IPS-11a (cell line): ENCODE data around the gene LEAP2.
"Not testable (repeated sequence)": the region's sequence is repeated elsewhere in the genome, so short reads cannot be mapped to it uniquely, and the experiment has no call there.

Experiments used
- H3K4me3 ChIP-seq: one replicate; pipeline ENCODE4 v1.5.1; 2013; ENCODE audit warnings: low read depth, low read length, control low read depth

Gene LEAP2

GRCh38 chr5:132840313-132840712, 33.2 kb upstream of the LEAP2 start:
- no peak overlapping the region for H3K4me3 ChIP-seq

GRCh38 chr5:132840896-132841295, 32.6 kb upstream of the LEAP2 start:
- H3K4me3 ChIP-seq: no peak overlapping the region

- H3K4me3 ChIP-seq: no peak overlapping the region
Measured at GRCh38 chr5:132841305-132841704, 32.2 kb upstream of the LEAP2 start.

- no peak overlapping the region for H3K4me3 ChIP-seq
Measured at GRCh38 chr5:132848270-132848669, 25.2 kb upstream of the LEAP2 start.

GRCh38 chr5:132849347-132849746, 24.1 kb upstream of the LEAP2 start:
- H3K4me3 ChIP-seq: no peak overlapping the region

GRCh38 chr5:132850066-132850465, 23.4 kb upstream of the LEAP2 start:
- no peak overlapping the region for H3K4me3 ChIP-seq

- H3K4me3 ChIP-seq: no peak overlapping the region
Measured at GRCh38 chr5:132853323-132853722, 20.1 kb upstream of the LEAP2 start.

DNA sequence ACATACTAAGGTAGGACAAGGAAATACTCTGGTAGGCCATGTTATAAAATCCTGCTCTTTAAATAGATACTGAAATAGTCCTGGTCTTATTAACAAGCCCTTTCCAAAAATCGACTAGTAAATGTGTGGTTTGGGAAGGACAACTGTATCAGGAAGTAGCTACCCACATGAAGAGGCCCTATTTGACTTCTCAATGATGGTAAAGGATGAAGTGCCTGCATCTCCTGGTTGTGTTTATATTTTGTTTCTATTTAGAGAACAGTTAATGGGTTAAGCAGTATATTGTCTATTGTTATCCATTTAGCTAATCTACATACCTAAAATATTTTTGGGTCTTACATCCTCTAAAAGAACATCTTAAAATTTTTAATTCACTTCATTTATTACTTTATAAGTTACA, 19.7 kb upstream of the LEAP2 start:
- H3K4me3 ChIP-seq: no peak overlapping the region

- no peak overlapping the region for H3K4me3 ChIP-seq
Measured at GRCh38 chr5:132854301-132854700, 19.2 kb upstream of the LEAP2 start.

- H3K4me3 ChIP-seq: not testable (repeated sequence)
Measured at GRCh38 chr5:132854992-132855391, 18.5 kb upstream of the LEAP2 start.

DNA sequence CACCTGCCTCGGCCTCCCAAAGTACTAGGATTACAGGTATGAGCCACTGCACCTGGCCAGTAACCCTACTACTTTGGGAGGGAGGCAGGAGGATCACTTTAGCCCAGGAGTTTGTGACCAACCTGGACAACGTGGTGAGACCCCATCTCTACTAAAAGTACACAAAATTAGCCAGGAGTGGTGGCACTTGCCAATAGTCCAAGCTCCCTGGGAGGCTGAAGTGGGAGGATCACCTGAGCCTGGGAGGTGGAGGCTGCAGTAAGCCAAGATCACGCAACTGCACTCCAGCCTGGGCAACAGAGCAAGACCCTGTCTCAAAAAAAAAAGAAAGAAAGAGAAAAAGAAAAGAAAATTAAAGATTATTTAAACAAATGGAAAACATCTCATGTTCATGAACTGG, 17.5 kb upstream of the LEAP2 start:
- no peak overlapping the region for H3K4me3 ChIP-seq

DNA sequence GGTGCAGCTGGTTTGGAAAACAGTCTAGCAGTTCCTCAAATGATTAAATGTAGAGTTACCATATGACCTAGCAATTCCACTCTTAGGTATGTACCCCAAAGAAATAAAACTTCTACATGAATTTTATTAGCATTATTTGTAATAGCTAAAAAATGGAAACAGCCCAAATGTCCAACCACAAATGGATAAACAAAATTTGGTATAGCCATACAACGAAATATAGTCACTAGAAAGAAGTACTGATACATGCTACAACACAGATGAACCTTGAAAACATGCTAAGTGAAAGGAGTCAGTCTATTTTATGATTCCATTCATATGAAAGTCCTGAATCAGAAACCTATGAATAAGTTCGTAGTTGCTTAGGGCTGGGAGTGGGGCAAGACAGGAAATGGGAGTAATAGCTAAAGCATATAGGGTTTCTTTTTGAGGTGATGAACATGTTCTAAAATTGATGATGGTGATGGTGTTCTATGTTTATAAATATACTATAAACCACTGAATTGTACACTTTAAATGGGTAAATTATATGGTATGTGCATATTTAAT, 13.5 kb upstream of the LEAP2 start:
- no peak overlapping the region for H3K4me3 ChIP-seq

GRCh38 chr5:132860742-132861141, 12.7 kb upstream of the LEAP2 start:
- H3K4me3 ChIP-seq: no peak overlapping the region

- H3K4me3 ChIP-seq: peak overlapping the region; percentile 95
Measured at GRCh38 chr5:132865668-132866341, 7.7 kb upstream of the LEAP2 start.

GRCh38 chr5:132866342-132867045, 7.0 kb upstream of the LEAP2 start, which contains the start of the genes GDF9 and UQCRQ:
Gene GDF9, minus strand, starts transcription at chr5:132866469. Its CDS starts 1,936 bp downstream, at chr5:132864533.
Gene UQCRQ, plus strand, starts transcription at chr5:132866642. Its CDS starts 240 bp downstream, at chr5:132866882.
- peak within 1 kb of the TSS; percentile 95 for H3K4me3 ChIP-seq

GRCh38 chr5:132867046-132867451, 6.4 kb upstream of the LEAP2 start:
- H3K4me3 ChIP-seq: peak overlapping the region; percentile 95

GRCh38 chr5:132868754-132869153, 4.7 kb upstream of the LEAP2 start:
- H3K4me3 ChIP-seq: no peak overlapping the region

DNA sequence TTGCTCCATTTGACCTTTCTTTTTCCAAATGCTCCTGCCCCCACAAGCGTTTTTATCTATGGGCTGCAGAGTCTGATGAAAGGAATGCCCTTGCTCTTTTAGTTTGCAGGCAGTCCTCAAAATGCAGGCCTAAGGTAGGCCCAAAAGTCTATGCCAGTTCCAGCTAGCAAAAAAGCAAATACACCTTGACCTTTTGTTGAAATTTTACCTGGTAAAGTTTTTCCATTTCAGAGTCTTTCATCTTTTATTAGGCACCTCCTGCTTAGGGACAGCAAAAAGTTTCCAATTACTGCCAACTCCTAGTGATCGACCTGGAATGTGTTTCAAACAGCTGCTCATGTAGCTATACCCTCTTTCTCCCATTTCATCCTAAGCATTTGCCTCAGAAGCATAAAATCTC, 2.7 kb upstream of the LEAP2 start:
- H3K4me3 ChIP-seq: no peak overlapping the region

DNA sequence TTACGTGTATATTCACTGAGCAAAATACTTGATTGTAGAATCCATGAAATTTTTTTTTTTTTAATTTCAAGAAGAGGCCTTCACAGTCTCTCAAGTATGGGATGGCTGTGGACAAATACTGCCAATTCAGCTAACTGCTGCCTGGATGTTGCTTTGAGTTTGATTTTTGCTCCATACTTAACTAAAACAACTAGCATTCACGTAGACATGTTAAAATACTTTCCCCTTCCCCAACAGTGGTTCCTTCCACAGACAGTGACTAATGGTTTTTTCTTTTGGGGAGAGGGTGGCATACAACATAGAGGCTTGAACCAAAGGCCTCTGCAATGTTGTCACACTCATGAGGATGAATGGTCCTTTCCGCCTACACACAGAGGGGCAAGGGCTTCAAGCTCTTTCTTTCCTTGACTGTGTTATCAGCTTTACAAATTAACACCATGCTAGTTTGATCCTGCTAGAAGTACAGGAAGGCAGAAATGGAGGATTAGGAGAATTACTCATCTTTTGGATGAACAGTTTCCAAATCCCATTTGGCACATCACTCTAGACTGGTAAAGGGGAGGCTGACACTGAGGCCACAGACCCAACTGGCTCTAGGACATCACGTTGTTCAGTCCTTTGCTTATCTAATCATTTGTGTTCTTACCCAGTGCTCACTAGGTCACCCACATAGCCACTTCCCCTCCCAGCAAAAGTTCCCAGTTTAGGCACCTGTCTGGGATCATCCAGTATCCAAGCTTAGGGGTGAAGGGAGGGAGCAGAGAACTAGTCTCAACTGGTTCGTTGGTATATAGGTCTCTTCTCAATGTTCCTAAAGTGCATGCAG, 1.8 kb upstream of the LEAP2 start:
- H3K4me3 ChIP-seq: no peak overlapping the region

DNA sequence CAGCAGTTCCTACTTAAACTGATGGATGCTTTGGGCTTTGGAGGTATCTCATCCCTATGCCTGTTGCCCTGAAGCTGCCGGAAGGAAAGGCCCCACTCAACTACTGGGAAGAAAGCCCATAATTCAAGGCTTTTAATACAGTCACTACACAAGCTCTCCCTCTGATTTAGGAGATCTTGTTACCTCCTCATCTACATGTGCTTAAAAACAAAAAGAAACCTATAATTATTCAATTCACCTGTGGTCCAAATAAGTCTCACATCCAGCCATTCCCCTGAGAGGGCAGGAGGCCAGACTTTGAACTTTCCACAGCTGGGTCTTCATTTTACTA, 715 bp upstream of the LEAP2 start:
- H3K4me3 ChIP-seq: no peak overlapping the region

DNA sequence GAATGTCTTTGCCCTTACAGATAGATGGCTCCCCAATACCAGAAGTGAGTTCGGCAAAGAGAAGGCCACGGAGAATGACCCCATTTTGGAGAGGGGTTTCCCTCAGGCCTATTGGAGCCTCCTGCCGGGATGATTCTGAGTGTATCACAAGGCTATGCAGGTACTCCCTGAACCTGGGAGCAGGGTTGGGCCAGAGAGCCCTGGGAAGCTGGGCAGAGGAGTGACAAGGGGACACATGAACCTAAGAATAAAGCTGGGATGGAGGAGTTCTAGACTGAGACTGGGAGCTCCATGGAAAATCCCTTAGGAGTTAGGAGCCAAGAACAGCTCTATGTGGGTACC, 433 bp downstream of the LEAP2 start:
- H3K4me3 ChIP-seq: no peak overlapping the region
